Endodermal cell (in vitro differentiated cells): ENCODE results near the gene TUBB2A. TPM values are rescaled to one million over a fixed set of nuclear protein-coding genes. Genes with fewer than 3 reads are reported as not detected.

Source experiments
- DNase-seq: peaks from one replicate; pipeline ENCODE4 v3.0.0-alpha.2; 2017
- H3K27ac ChIP-seq: 2 replicates; pipeline ENCODE4 v1.5.1; 2013; ENCODE audit warnings: mild to moderate bottlenecking, low read depth, low read length, moderate library complexity
- H3K27me3 ChIP-seq: 2 replicates; pipeline ENCODE4 v1.6.1; 2013; ENCODE audit warnings: mild to moderate bottlenecking, low read length, moderate library complexity; ENCODE audit not compliant: insufficient read depth, control insufficient read depth, poor library complexity, severe bottlenecking
- H3K36me3 ChIP-seq: 2 replicates; pipeline ENCODE4 v1.7.0; 2013; ENCODE audit warnings: mild to moderate bottlenecking, low read length, moderate library complexity; ENCODE audit not compliant: control insufficient read depth, insufficient read depth
- H3K4me1 ChIP-seq: one replicate; pipeline ENCODE4 v1.7.0; 2013; ENCODE audit warnings: low read length; ENCODE audit not compliant: control insufficient read depth, insufficient read depth
- H3K4me3 ChIP-seq: 2 replicates; pipeline ENCODE4 v1.5.1; 2013; ENCODE audit warnings: mild to moderate bottlenecking, low read length, moderate library complexity
- H3K9ac ChIP-seq: 2 replicates; pipeline ENCODE4 v1.6.1; 2013; ENCODE audit warnings: mild to moderate bottlenecking, low read length, moderate library complexity; ENCODE audit not compliant: poor library complexity, severe bottlenecking; ENCODE audit errors: extremely low read depth
- H3K9me3 ChIP-seq: 2 replicates; pipeline ENCODE4 v1.6.1; 2013; ENCODE audit warnings: mild to moderate bottlenecking, low read length, moderate library complexity; ENCODE audit not compliant: control insufficient read depth
- H3K27ac Mint-ChIP-seq: 2 replicates; pipeline ENCODE4 v1.8.0; 2020; ENCODE audit warnings: mixed read lengths
- H3K27me3 Mint-ChIP-seq: 2 replicates; pipeline ENCODE4 v1.8.0; 2021; ENCODE audit warnings: mild to moderate bottlenecking, mixed read lengths; ENCODE audit not compliant: insufficient read depth
- H3K36me3 Mint-ChIP-seq: 2 replicates; pipeline ENCODE4 v1.8.0; 2020; ENCODE audit warnings: low read depth, mixed read lengths
- H3K4me1 Mint-ChIP-seq: 2 replicates; pipeline ENCODE4 v1.8.0; 2020; ENCODE audit warnings: mixed read lengths
- H3K4me3 Mint-ChIP-seq: 2 replicates; pipeline ENCODE4 v1.8.0; 2020; ENCODE audit warnings: mild to moderate bottlenecking, moderate library complexity, mixed read lengths
- H3K9me3 Mint-ChIP-seq: 2 replicates; pipeline ENCODE4 v1.8.0; 2020; ENCODE audit warnings: mild to moderate bottlenecking, mixed read lengths
- WGBS, 2 experiments: methylation state at CpG; one replicate each; pipeline versions ENCODE4 v1.1.5 to v1.1.7; 2013; ENCODE audit warnings: missing lambda C conversion rate in 2 of 2, mixed read lengths in 1 of 2; ENCODE audit not compliant: insufficient coverage in 1 of 2, insufficient read length in 1 of 2; 5-methylcytosine and 5-hydroxymethylcytosine counted together
- total RNA-seq, 2 donors: library from RNA; stranded (reverse); fragmentation: NEBNext Ultra II Directional in 1 of 2; extraction: Animal tissue kit (Norgen Biotek cat#: 25700) in 1 of 2; gene quantifications; 2 replicates in 1 of 2; 3 replicates in 1 of 2; pipeline ENCODE4 v1.2.1, GENCODE V29; 2021
- TF ChIP-seq, protein P1 (sequence below): fragments of 200-600 bp; sonication (generic); conservative IDR thresholded peaks from 2 replicates; pipeline ENCODE4 v1.5.0; 2021; ENCODE audit warnings: antibody characterized with exemption, mild to moderate bottlenecking

Gene TUBB2A
- total RNA-seq, 2 donors from 2014 or later = 262 to 297 TPM

DNA sequence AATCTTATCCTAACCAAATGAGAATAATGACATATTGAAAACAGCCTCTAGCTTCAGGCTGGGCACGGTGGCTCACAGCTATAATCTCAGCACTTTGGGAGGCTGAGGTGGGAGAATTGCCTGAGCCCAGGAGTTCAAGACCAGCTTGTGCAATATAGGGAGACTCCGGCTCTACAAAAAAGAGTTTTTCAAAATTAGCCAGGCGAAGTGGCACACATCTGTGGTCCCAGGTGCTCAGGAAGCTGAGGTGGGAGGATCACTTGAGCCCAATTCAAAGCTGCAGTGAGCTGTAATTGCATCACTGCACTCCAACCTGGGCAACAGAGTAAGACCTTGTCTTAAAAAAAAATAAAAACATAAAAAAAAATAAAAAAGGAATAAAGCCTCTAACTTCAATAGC lies 4.7 kb downstream of the TUBB2A start:
- no peak overlapping the region for H3K27ac Mint-ChIP-seq
- Histone ChIP-seq H3K4me3 (no peak overlapping the region), H3K36me3 (peaks cover 39% of the 10 kb centered on the region), H3K9ac (no peak overlapping the region), H3K9me3 (no peaks in the 10 kb centered on the region), H3K27ac (no peak overlapping the region), H3K27me3 (no peaks in the 10 kb centered on the region), H3K4me1 (no peaks in the 10 kb centered on the region)
- TF ChIP-seq, protein P1, sequence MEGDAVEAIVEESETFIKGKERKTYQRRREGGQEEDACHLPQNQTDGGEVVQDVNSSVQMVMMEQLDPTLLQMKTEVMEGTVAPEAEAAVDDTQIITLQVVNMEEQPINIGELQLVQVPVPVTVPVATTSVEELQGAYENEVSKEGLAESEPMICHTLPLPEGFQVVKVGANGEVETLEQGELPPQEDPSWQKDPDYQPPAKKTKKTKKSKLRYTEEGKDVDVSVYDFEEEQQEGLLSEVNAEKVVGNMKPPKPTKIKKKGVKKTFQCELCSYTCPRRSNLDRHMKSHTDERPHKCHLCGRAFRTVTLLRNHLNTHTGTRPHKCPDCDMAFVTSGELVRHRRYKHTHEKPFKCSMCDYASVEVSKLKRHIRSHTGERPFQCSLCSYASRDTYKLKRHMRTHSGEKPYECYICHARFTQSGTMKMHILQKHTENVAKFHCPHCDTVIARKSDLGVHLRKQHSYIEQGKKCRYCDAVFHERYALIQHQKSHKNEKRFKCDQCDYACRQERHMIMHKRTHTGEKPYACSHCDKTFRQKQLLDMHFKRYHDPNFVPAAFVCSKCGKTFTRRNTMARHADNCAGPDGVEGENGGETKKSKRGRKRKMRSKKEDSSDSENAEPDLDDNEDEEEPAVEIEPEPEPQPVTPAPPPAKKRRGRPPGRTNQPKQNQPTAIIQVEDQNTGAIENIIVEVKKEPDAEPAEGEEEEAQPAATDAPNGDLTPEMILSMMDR = no peak
- DNase-seq = no peak
- peaks cover 42% of the 10 kb centered on the region for H3K36me3 Mint-ChIP-seq
- no peaks in the 10 kb centered on the region for H3K27me3 Mint-ChIP-seq
- H3K4me1 Mint-ChIP-seq = peaks cover 5% of the 10 kb centered on the region
- H3K4me3 Mint-ChIP-seq = no peak overlapping the region
- no peaks in the 10 kb centered on the region for H3K9me3 Mint-ChIP-seq
- 92 to 97% methylated on average over 3 of the region's 3 CpGs for WGBS, 2 experiments

DNA sequence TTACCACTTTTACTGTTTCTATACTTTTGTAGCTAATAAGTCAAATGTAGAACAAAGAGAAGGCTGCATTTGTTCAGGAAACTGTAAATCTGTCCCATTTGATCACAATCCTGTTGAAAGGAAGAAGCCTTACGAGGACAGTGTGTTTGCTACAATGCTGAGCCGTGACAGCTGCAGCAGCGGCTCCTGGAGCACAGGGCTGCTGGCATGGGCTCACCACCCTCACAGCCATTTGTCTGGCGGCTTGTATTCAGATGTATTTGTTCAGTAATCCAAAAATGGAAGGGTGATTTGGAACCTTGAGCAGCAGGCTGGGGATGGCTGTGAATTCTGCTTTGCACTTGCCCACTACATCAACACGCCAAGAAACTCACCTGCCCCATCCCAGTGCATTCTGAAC lies 5.7 kb downstream of the TUBB2A start:
- Histone ChIP-seq H3K9me3 (no peaks in the 10 kb centered on the region), H3K27me3 (no peaks in the 10 kb centered on the region), H3K27ac (peak overlapping the region; percentile 30), H3K36me3 (peaks cover 42% of the 10 kb centered on the region), H3K9ac (no peak overlapping the region), H3K4me1 (no peaks in the 10 kb centered on the region), H3K4me3 (no peak overlapping the region)
- peaks cover 5% of the 10 kb centered on the region for H3K4me1 Mint-ChIP-seq
- no peak for DNase-seq
- H3K9me3 Mint-ChIP-seq = no peaks in the 10 kb centered on the region
- TF ChIP-seq, protein P1 = no peak
- H3K27me3 Mint-ChIP-seq = no peaks in the 10 kb centered on the region
- no peak overlapping the region for H3K4me3 Mint-ChIP-seq
- H3K27ac Mint-ChIP-seq = no peak overlapping the region
- peaks cover 50% of the 10 kb centered on the region for H3K36me3 Mint-ChIP-seq
- 86 to 93% methylated on average over 1 to 5 of the region's 5 CpGs for WGBS, 2 experiments

DNA sequence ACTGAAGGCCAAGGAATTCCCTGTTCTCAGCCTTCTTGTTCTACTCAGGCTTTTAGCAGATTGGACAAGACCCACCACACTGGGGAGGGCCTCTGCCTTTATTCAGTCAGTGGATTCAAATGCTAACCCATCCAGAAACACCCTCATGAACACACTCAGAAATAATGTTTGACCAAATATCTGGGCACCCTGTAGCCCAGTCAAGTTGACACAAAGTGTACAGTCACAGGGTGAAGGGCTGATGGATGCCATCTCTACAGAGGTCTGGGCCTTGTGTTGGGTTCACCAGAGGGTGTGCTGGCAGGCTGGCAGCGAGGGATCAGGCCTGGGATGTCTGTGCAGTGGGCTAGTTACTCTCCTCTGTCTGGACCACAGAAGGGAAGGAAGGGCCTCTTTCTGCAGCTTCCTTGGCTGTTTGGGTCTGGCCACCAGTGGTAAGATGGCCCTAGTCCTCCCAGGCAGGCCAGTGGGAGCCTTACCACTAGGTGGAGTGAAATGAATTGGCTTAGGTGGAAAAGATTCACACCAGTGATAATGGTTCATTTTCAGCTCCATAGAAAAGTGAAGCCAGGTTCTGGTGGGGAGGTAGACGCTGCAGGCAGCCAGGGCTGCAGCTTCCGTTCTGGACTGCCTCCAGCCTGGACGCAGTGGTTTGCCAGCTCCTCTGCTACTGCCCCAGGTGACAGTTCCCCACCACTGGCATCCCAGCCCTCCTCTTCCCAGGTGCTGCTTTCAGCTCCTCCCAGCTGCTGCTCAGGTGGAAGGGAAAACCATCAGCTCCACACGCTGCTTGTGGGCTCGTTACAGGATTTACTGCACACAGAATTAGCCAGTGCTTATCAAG lies 9.2 kb downstream of the TUBB2A start:
- 83 to 93% methylated on average over 1 to 6 of the region's 6 CpGs for WGBS, 2 experiments
- H3K27ac Mint-ChIP-seq = no peak overlapping the region

More for the DNA sequence above, 9.2 kb downstream of the TUBB2A start:
- H3K9me3 ChIP-seq = no peaks in the 10 kb centered on the region
- peaks cover 31% of the 10 kb centered on the region for H3K36me3 ChIP-seq
- Mint-ChIP-seq H3K4me3 (no peak overlapping the region), H3K4me1 (no peaks in the 10 kb centered on the region), H3K27me3 (no peaks in the 10 kb centered on the region), H3K9me3 (peaks cover 2% of the 10 kb centered on the region), H3K36me3 (peaks cover 45% of the 10 kb centered on the region)
- no peak for DNase-seq
- no peaks in the 10 kb centered on the region for H3K4me1 ChIP-seq
- H3K4me3 ChIP-seq = no peak overlapping the region
- TF ChIP-seq, protein P1 = peak; percentile 61
- H3K9ac ChIP-seq = no peak overlapping the region
- H3K27me3 ChIP-seq = no peaks in the 10 kb centered on the region
- no peak overlapping the region for H3K27ac ChIP-seq
